Anterior cingulate cortex (tissue), 58 donors: Measurements from ENCODE around the gene JRKL.
A peak's percentile ranks its signal among the peaks of the same experiment; 100 is the strongest.

Experiments used
- DNase-seq, 58 donors: peaks; one replicate each; lab custom pipeline; 2025; lab: John Stamatoyannopoulos, UW

JRKL gene

DNA sequence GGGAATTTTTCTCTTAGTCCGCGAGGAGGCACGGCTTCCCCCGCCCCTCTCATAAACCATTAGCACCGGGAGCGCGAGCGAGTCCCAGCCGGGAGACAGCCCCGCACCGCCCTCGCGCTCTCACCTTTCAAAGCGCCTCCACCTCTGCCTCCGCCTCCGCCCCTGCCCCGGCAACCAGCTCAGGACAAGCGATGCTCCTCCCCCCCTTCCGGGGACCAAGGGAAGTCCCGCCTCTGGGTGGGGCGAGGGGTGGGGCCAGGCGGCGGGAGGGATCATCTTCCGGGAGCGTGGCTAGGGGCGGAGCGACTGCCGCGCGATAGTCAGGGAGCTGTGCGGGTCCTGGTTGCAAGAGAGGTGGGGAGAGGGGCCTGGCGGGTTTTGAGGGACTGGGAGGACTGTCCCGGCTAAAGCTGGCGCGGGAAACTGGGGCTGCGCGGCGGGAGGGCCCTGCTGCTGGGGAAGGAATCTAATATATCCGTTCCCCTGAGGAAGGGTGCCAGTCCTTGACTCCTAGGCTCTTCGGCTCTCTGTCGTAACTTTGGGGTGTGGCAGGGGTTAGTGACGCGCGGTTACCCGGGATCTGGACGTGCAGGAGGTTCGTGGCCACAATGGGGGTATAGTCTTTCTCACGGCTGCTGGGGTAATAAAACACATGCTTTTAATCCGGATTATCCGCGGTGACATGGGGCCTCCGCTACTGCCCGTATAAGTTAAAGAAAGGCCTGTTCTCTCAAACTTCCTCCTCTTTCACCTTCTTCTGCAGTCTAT, at the start of gene JRKL, which contains the start of gene CCDC82:
JRKL (plus strand) TSS at position 294 of the 768 bp plus-strand sequence. CDS start 637 bp downstream, outside the sequence.
CCDC82 (minus strand) TSS at position 193 of the 768 bp plus-strand sequence. CDS start 5,165 bp downstream, outside the sequence.
- DNase-seq: peak; percentile 44 to 98 (median 93)

DNA sequence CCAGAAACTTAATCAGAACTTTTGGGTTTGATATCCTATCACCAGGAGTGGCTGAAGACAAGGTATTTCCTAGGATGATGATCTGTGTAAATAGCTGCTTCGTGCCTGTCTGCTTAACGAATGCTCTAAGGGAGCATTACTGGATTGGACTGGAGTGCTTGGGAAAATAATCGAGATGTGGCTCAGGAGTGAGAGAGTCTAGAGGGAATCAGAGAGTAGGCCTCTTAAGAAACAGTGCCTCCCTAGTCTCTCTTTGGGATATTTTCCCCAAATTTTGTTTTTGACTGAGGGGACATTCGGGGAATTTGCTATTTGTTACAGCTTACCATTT, 49.3 kb upstream of the JRKL start:
- DNase-seq: no peak

DNA sequence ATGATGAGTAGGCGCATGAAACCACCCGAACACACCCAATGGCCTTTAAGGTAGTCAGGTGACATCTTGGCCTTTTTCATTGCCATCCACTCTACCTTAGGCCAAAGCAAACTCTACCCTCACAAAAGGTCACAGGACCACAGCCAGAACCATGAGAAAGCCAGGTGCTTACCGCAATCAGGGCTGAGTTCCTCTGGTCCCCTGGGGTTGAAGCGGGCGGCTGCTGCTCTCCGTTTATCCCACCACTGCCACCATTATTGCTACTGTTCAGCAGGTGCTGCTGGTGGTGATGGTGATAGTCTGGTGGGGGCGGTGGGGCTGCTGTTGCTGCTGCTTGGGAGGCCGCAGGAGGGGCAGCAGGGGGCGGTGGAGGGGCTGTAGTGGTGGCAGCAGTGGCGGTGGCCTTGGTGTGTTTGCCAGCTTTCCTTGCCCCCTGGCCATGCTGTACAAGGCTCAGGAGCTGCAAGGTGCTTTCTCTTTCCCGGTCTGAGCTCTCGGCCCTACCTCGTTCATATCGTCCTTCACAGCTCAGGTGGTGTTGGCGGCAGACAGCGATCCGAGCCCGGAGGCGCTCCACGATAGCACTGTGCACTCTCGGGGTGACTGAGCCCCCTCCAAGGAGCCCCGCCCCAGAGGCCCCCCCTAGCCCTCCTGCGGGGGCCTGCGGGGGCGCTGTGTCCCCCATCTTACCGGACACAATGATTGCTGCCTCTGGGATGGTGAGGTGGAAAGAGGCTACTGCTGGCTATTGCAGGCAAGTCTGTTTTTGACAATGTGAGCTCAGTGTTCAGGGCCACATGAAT, 48.4 kb upstream of the JRKL start:
- DNase-seq: peak in 37 of 58 donors; percentile 9 to 60 (median 35)

DNA sequence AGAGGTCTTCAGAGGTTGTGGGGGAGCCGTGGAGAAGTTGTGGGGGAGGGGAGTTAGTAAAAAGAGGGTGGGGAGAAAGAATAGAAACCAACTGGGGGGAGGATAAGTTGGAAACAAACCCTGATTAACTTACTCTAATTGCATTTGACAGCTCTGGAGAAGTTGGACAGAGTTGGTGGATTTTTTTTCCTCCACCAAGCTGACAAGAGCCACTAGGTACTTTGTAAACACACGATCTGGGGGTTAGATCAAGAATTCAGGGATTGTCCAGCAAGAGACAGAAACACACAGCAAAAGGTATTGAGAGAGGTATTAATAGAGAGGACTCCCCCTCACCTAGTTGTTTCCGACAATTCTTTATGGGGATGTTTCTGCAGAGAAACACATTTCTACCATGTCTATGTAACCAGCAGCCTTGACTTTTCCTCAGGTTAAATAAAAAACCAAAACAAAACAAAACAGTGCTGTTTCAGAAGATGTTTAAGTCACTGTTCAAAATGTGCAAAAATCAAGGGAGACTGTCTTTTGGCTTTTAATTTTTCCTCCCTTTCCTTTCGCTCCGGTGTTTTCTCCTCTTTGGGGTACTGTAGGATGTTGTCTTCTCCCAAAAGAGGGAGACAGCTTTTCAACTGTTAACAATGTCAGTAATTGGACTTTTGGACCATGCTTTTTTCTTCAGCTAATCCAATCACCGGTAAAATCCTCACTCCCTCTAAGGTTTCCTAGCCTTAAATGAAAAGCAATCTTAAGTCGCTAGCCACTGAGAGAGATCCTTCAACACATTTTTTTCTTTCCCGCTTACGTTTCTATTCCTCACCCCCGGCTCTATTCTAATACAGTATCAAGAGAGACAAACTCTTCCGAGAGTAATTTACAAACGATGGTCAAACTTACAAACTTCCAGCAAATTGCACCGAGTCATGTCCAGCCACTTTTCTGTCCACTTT, 47.5 kb upstream of the JRKL start:
- peak in 1 of 58 donors; percentile 53 for DNase-seq

DNA sequence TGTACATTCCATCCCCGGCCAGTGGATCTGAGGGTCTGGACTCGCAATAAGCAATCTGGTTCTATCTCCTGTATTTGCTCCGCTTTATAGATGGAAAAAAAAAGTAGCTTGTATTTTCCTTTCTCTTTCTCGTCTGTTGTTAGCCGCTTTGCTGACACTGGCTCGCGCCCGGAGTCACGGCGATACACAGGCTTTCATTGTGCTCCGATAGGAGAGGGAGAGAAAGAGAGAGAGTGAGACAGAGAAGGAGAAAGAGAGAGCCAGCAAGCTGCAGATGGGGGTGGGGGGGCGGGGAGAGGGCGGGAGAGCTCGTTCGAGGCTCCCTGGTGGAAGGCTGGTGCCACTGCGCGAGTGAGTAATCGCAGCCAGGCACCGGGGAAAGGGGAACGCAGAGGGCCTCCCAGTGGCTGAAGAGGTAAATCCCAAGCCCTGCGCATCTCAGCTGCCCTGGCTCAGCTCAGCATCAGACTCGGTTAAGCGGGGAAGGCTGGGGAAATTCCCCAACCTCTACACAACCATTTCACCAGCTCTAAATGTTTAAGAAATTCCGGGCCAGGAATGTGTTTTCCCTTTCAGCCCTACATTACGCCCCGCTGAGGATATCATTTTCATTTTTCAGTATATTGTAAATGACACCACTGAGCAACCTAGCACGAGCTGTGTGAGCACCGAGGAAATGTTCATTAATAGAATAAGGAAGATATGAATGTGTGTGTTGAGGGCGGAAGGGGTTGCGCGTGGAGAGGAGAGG, 46.7 kb upstream of the JRKL start, which contains the start of gene MAML2:
MAML2 (minus strand) TSS at position 235 of the 751 bp plus-strand sequence. CDS start 1,300 bp downstream, outside the sequence.
- DNase-seq: peak; percentile 28 to 96 (median 91)

DNA sequence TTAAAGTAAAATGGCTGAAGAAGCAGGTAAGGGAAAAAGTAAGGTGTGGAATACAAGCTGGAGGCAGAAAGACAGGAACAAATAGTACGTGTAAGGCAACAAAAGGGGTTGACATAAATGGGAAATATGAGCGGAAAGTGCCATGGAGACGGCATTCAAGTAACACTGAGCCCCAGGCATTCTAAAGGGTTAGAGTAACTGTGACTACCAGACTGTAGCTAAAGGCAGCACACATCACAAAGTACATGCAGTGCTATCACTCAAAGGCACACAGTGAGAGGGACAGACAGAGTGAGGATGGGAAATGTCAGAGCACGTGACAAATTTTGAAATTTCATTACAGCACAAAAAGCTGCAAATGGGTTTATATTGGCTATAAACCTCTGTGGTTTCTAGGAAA, 33.0 kb upstream of the JRKL start:
- DNase-seq: no peak

DNA sequence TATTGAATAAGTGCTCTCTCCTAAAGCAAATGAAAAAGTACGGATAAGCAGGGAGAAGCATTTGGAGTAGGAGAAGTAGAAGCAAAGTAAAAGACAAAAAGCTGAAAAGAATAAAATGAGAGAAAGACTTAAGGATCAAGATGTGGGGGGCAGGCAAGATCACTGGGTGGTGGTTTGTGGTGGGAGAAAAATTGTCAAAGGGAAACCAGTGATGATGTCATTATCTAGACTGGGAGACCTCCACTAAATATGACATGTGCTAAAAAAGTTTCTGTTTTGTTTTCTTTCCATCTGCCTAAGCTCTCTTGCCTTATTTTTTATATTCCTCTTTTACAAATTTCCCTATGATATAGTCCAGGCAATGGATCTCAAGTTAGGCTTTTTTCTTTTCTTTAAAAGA, 32.0 kb upstream of the JRKL start:
- DNase-seq: no peak

DNA sequence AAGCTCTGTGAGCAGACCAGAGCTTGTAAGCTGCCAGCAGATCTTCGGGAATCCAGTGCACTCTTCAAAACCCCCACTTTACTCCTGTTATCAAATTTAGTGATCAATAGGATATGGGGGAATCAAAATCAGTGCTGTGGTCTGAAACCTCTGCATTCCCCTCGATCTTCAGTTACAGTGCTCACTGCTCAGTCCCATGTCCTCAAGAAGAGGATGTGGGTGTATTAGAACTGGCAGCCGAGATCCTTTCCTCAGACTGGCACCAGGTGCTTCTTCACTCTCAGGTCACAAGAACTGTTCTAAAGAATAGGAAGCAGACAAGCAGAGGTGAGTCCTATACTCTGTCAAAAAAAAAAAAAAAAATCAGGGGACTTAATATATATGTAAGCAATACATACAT, 31.5 kb upstream of the JRKL start:
- no peak for DNase-seq

DNA sequence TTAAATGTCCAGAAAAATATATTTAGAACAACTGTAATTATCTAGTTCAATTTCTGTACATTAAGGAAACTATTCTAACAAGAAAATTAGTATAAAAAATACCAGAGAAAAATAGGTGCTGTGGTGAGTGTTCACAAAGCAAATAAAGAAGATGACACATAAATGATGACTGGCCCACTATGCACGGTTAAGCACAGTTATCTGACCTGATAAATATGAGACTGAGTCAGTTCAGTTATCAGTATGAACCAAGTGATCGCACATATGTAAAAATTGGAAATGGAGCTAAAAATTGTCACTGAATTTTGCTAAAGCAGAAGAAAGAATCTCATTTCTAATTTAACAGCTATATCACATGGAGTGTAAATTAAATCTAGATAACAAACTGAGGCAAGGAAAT, 28.0 kb upstream of the JRKL start:
- no peak for DNase-seq

DNA sequence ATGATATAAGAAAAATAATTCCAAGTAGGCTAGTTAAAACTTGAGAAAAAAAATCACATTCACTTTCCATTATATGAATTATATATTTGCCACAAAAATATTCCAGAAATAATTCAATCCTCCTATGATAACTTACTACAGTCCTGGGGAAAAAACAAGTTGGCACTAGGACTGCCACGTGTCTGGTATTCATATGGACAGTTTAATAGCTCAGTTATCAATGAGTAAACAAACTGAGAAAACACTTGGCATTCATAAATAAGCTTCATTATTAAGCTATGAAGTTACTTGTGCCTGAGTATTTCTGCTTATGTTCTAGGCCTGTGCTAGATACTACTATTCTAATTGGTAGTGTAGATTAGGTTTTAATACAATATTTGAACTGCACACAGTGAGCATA, 24.3 kb upstream of the JRKL start:
- no peak for DNase-seq

DNA sequence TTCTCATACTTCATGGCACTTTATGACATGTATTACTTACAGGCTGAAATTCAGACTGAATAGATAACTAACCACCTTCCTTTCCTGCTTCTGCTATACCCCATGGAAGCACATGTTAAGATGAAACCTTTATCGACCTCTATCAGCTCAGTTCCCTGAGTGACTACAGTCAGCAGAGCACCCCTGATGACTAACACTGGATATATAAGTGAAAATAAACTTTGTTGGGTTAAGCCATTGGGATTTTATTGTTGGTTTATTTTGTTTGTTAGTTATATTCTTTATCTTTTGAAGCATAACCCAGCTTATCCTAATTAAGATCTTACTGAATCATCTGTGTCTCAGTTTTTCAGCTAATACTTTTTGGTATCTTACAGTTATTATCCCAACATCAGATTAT, 23.8 kb upstream of the JRKL start:
- DNase-seq: no peak

DNA sequence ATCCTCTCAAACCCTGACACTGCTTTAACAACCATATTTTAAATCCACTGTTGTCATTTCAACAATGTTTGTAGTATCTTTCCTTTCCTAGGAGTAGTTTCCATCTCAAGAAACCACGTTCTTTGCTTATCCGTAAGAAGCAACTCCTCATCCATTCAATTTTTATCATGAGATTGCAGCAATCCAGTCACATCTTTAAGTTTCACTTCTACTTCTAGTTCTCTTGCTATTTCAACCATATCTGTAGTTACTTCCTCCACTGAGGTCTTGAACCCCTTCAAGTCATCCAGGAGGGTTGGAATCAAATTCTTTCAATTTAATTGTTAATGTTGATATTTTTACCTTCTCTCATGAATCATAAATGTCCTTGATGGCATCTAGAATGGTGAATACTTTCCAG, 22.5 kb upstream of the JRKL start:
- DNase-seq: no peak

DNA sequence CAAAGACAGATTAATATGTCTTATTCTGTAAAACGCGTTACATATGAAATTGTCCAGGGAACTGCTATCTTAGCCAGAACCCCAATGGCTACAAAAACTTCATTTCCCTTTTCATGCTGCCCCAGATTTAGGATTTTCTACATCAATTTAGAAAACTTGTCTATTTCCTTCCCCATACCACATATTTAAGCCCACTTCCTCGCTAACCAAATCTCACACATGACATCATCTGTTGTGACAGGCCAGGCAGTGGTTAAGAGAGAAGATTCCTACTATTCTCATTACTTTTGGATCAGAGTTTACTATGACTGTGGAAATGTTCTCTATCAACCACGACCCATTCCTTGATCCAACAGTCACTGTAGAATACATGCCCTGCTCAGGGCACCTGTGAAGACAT, 16.0 kb upstream of the JRKL start:
- DNase-seq: no peak

DNA sequence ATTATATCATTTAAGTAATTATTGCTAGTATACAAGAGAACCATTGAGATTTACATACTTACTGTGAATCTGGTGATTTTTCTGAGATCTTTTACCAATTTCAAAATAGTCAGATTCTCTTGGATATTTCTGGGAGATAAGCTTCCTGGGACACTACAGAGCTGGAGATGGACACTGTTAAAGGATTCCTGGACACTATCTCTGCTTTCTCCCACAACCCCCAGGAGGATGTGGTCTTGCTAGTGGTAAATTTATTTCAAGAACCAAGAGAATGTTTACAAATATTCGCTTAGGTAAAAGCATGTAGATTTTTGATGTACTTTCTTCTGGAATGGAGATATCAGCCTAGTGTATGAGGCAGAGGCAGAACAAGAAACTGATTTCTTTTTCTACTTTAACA, 13.0 kb upstream of the JRKL start:
- DNase-seq: no peak

DNA sequence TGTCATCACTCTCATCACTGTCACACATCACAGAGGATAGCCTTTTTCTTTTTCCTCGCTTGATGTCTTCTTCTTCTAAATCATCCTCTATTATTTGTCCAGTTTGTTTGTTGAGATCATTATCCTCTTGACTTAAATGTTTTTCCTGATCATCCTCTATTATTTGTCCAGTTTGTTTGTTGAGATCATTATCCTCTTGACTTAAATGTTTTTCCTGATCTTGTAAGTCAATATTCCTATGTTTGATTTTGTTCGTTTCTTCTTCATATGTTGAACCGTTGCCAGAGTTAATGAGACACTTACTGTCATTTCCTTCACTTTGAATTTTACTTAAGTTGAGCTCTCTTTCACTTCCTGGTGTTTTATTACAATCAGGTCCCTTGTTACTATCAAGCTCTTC, 5.7 kb upstream of the JRKL start:
- DNase-seq: no peak

DNA sequence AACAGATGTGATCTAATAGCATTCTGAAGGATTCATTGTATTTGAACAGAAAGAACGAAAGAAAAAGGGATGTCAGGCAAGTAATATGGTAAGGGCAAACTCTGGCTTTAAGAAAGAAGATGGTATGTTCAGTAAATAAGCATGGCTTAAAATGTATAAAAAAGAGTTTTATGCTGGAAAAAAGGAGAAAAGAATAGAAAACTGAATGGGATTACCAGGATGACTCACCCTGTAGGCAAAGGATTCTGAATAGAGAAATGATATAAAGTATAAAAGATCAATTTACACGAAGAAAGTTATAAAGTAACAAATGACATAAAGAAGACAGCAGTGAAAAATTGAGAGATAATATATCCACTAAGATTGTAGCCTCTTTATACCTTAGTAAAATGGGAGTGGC, 4.6 kb upstream of the JRKL start:
- DNase-seq: no peak

DNA sequence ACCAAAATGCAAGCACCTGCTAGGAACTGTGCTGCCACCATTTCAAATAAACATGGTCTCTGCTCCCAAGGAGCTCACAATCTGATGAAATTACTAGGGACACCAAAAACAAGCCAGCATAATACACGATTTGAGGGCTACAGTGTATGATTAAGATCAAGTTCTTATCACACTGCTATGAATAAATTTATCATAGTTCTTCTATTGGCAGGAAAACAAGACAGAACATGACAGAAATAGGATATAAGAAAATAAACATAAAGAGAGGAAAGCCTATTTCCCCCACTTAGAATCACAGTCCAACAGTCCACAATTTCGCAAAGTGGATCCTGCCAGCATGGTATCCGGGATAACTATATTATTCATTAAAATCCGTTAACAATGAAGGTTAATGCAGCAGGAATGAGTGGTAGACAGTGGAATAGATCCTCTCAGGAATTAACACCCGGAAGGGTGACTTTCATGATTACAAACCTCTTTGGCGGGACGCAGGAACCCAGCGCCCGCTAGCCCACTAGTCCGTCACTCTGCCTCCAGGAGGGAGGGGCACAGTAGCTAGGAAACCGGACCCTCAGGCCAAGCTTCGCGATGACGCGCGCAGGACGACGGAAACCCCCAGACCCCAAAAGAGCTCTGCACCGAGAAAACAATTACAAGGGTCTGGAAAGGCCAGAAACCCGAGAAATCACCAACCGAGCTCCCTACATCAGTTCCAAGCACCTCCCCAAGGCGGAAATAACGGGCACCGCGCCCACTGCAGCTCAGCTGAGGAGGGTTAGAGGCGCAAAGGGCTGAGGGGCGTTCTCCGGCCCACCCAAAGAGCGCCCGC, 708 bp upstream of the JRKL start:
- peak in 34 of 58 donors; percentile 22 to 67 (median 44) for DNase-seq

DNA sequence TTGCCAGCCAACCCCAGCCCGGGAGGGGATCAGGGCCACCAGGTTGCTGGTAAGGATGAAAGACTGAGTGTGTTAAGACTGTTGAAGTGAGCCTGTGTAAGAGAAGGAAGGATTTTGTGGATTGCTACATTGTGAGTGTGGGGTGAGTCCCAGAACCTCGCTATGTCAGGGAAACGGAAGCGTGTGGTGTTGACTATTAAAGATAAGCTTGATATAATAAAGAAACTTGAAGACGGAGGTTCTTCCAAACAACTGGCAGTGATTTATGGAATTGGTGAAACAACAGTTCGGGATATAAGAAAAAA, 627 bp downstream of the JRKL start:
- DNase-seq: peak in 3 of 58 donors; percentile 33 to 37 (median 33)

DNA sequence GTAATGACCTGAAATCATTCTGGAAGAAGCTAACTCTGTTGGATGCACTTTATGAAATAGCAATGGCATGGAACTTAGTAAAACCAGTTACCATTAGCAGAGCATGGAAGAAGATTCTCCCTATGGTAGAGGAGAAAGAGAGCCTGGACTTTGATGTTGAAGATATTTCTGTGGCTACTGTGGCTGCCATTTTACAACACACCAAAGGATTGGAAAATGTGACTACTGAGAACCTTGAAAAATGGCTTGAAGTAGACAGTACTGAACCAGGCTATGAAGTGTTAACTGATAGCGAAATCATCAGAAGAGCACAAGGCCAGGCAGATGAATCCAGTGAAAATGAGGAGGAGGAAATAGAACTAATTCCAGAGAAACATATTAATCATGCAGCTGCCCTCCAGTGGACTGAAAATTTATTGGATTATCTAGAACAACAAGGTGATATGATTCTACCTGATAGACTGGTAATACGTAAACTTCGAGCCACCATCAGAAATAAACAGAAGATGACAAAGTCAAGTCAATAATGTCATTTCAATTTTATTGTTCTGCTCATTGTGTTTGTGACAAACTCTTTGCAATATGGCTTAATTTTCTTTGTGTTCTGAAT, 2.0 kb downstream of the JRKL start:
- DNase-seq: no peak
